ENCODE measurements around the gene KCNMB1. TPM values are rescaled to one million over a fixed set of nuclear protein-coding genes. Genes with fewer than 3 reads are reported as not detected.

The KCNMB1 gene
- total and polyA plus RNA-seq, 2 of the 13 experiments (the other 11 are each of a cell fraction or from before 2014, with no cell fraction given), result not detected

DNA sequence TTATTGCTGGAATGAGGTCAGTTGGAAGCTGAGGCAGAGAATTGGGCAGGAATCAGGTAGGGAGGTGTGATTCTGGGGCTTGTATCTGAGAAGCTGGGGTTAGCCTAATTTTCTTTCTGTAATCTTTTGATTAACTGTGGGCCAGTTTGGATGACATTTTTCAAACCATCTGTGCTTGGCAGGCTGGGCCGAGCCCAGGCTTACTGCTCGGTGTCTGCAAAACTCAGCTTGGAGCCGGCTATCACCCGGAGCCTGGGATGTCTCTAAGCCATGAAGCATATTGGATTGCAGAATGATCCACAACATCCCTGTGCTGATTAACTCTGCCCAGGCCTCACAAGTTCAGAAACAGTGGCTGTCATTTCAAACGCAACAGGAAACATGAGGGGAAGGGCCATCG lies 26.5 kb downstream of the KCNMB1 start:
- WGBS (ENCODE audit: low lambda C conversion rate), result 39% methylated on average over 6 of the region's 6 CpGs
- Histone ChIP-seq H3K9ac (ENCODE audit: insufficient read depth, low read depth, low read length) (no peak overlapping the region), H3K9me3 (ENCODE audit: low read length) (no peaks in the 10 kb centered on the region), H4K20me1 (ENCODE audit: insufficient read depth, low read length) (no peaks in the 10 kb centered on the region), H3K4me3 (replicated peaks in 1 of 3; ENCODE audit: insufficient read depth in 1 of 3, low read depth in 2 of 3, low read length in 3 of 3) (no peak overlapping the region), H3K27ac (ENCODE audit: extremely low read length, insufficient read depth, low read length) (no peak overlapping the region), H3K79me2 (ENCODE audit: insufficient read depth, low read length) (no peaks in the 10 kb centered on the region), H3K27me3 (ENCODE audit: control insufficient read depth in 1 of 2, insufficient read depth in 2 of 2, low read length in 2 of 2) (peaks cover 0 to 1% of the 10 kb centered on the region in 2 experiments; a peak in 2 of 5 replicates), H2AFZ (ENCODE audit: low read length) (no peak overlapping the region), H3K36me3 (replicated peaks in 1 of 2; ENCODE audit: control insufficient read depth in 1 of 2, insufficient read depth in 2 of 2, low read length in 2 of 2) (no peaks in the 10 kb centered on the region), H3K4me2 (ENCODE audit: low read depth, low read length) (no peak overlapping the region), H3K4me1 (ENCODE audit: insufficient read depth, low read length) (no peaks in the 10 kb centered on the region)
- in situ Hi-C loops (cut with HindIII; ENCODE audit: extremely low pct_ligation_motif_present, low pct_unique_long_range_greater_than_20kb) (no loop called here), intact Hi-C loops (cut with micrococcal nuclease; ENCODE audit: unreplicated experiment) (no loop called here)
- BruUV-seq (replicated peaks), result no TSS peak
- TF ChIP-seq NR3C1 (CRISPR knock-in tag; IDR thresholded peaks at IDR 0.05) (no peak), MEIS1 (CRISPR knock-in tag; IDR thresholded peaks at IDR 0.05; ENCODE audit: borderline replicate concordance) (no peak), EEA1 (CRISPR knock-in tag; IDR thresholded peaks at IDR 0.05; ENCODE audit: borderline replicate concordance) (no peak), ZNF75D (CRISPR knock-in tag; IDR thresholded peaks at IDR 0.05; ENCODE audit: borderline replicate concordance) (no peak)
- TF ChIP-seq, protein P1, sequence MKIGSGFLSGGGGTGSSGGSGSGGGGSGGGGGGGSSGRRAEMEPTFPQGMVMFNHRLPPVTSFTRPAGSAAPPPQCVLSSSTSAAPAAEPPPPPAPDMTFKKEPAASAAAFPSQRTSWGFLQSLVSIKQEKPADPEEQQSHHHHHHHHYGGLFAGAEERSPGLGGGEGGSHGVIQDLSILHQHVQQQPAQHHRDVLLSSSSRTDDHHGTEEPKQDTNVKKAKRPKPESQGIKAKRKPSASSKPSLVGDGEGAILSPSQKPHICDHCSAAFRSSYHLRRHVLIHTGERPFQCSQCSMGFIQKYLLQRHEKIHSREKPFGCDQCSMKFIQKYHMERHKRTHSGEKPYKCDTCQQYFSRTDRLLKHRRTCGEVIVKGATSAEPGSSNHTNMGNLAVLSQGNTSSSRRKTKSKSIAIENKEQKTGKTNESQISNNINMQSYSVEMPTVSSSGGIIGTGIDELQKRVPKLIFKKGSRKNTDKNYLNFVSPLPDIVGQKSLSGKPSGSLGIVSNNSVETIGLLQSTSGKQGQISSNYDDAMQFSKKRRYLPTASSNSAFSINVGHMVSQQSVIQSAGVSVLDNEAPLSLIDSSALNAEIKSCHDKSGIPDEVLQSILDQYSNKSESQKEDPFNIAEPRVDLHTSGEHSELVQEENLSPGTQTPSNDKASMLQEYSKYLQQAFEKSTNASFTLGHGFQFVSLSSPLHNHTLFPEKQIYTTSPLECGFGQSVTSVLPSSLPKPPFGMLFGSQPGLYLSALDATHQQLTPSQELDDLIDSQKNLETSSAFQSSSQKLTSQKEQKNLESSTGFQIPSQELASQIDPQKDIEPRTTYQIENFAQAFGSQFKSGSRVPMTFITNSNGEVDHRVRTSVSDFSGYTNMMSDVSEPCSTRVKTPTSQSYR (CRISPR knock-in tag; IDR thresholded peaks at IDR 0.05; ENCODE audit: borderline replicate concordance), result no peak
- ATAC-seq (no peak), DNase-seq (ENCODE audit: low spot score) (no peak), FAIRE-seq (no peak)
- ChIA-PET CTCF (ENCODE audit: low intra/inter-chr PET ratio, low total read pairs) (no interaction called here), POLR2A (no interaction called here)

GRCh38 chr5:170362102-170362501 lies 27.1 kb downstream of the KCNMB1 start:
- ChIA-PET CTCF (ENCODE audit: low intra/inter-chr PET ratio, low total read pairs) (no interaction called here), POLR2A (no interaction called here)
- BruUV-seq (replicated peaks), result no TSS peak
- no peak overlapping the region for H3K4me2 ChIP-seq (ENCODE audit: low read depth, low read length)
- DNase-seq (ENCODE audit: low spot score) (no peak), FAIRE-seq (no peak), ATAC-seq (no peak)
- peaks cover 0 to 1% of the 10 kb centered on the region in 2 experiments; a peak in 2 of 5 replicates for H3K27me3 ChIP-seq (ENCODE audit: control insufficient read depth in 1 of 2, insufficient read depth in 2 of 2, low read length in 2 of 2)
- H3K4me1 ChIP-seq (ENCODE audit: insufficient read depth, low read length), result no peaks in the 10 kb centered on the region
- in situ Hi-C loops (cut with HindIII; ENCODE audit: extremely low pct_ligation_motif_present, low pct_unique_long_range_greater_than_20kb) (no loop called here), intact Hi-C loops (cut with micrococcal nuclease; ENCODE audit: unreplicated experiment) (no loop called here)
- no peak overlapping the region for H3K9ac ChIP-seq (ENCODE audit: insufficient read depth, low read depth, low read length)
- H3K79me2 ChIP-seq (ENCODE audit: insufficient read depth, low read length), result no peaks in the 10 kb centered on the region
- WGBS (ENCODE audit: low lambda C conversion rate), result 15% methylated on average over 6 of the region's 7 CpGs
- no peaks in the 10 kb centered on the region for H4K20me1 ChIP-seq (ENCODE audit: insufficient read depth, low read length)
- no peaks in the 10 kb centered on the region for H3K36me3 ChIP-seq (replicated peaks in 1 of 2; ENCODE audit: control insufficient read depth in 1 of 2, insufficient read depth in 2 of 2, low read length in 2 of 2)
- H2AFZ ChIP-seq (ENCODE audit: low read length), result no peak overlapping the region
- no peak overlapping the region for H3K4me3 ChIP-seq (replicated peaks in 1 of 3; ENCODE audit: insufficient read depth in 1 of 3, low read depth in 2 of 3, low read length in 3 of 3)
- H3K9me3 ChIP-seq (ENCODE audit: low read length), result no peaks in the 10 kb centered on the region
- H3K27ac ChIP-seq (ENCODE audit: extremely low read length, insufficient read depth, low read length), result no peak overlapping the region
- no peak for TF ChIP-seq MIXL1 (CRISPR knock-in tag; IDR thresholded peaks at IDR 0.05)
- no peak for TF ChIP-seq ZNF749 (CRISPR knock-in tag; IDR thresholded peaks at IDR 0.05; ENCODE audit: borderline replicate concordance)
- TF ChIP-seq NR2F2 (IDR thresholded peaks at IDR 0.05; ENCODE audit: borderline replicate concordance, low read depth), result no peak
- TF ChIP-seq, protein P2, sequence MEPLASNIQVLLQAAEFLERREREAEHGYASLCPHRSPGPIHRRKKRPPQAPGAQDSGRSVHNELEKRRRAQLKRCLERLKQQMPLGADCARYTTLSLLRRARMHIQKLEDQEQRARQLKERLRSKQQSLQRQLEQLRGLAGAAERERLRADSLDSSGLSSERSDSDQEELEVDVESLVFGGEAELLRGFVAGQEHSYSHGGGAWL (CRISPR knock-in tag; IDR thresholded peaks at IDR 0.05), result no peak
- no peak for TF ChIP-seq ZNF687 (CRISPR knock-in tag; IDR thresholded peaks at IDR 0.05)
